GOT3 (cell line): Measurements from ENCODE around the gene GSX2.

Source experiments
- DNase-seq: peaks from one replicate; lab custom pipeline; 2025; ENCODE audit warnings: mixed read lengths; lab: John Stamatoyannopoulos, UW

Gene GSX2

GRCh38 chr4:54077812-54078211 lies 22.2 kb upstream of the GSX2 start:
- no peak for DNase-seq

- DNase-seq = no peak
These were observed 17.8 kb upstream of the GSX2 start for GRCh38 chr4:54082168-54082567.

DNA sequence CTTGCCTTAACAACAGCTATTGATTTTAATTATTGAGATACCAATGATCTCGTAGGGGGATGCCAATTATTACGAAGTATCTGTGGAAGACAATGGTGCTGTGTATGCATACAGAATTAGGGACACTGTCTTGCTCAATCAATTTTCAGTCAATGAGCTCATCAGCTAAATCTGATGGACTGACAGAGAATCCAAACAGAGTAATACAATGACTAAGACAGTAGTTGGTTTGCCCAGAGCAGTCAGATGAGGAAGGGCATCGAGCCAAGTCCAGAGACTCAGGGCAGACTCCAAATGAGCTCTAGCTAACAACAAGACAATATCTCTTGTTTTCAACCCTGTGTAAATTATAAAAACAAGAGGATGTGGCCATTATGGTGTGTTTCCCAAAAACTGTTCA lies 14.7 kb upstream of the GSX2 start:
- DNase-seq = no peak

- no peak for DNase-seq
These were observed 10.1 kb upstream of the GSX2 start for GRCh38 chr4:54089875-54090274.

DNA sequence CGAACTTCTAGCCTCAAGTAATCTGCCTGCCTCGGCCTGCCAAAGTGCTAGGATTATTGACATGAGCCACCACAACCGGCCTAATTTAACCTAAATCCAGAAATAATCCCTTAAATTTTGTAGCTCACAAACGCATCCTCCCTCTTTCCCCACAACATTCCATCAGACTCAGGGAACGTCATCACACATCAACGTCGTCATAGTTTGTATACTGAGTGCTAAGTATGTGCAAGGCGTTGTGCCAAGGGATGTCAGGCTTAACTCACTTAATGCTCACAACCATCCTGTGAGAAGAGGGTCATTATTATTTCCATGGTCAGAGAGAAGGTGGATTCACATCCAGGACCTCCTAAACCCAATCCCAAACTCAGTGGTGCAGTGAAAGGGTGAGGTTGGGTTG lies 9.6 kb upstream of the GSX2 start:
- no peak for DNase-seq

DNA sequence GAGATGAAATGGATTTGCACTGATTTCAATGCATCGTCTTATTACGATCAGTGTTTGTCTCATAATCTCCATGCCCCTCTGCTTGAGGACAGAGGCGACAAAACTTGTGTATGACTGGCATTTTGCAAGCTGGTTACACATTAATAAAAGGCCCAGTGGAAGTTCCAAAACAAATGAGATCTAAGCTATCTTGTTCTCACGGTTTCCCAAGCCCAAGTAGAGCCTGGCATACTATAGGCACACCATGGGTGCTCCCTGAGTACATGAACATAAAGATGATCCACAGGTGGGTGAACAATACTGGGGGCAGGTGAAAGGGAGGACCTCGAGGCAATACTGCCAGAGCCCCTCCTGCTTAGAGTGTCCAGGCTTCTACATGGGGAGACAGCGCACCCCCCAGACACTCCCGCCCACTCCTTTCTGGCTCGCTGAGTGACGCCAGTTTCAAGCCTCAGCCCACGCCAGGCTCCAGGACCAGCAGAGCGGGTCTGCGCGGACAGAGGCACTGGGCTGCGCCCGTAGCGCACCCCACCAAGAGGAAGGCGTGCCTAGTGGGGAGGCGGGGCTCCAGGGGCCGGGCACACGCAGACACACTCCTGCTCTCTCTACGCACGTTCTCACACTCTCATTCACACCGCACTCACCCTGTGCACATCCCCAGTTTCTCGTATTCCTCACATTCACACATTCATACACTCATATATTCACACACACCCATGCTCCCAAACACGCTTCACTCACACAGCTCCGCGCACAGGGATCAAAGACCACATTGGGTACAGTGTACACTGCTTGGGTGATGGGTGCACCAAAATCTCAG lies 8.9 kb upstream of the GSX2 start:
- DNase-seq = no peak

- no peak for DNase-seq
These were observed 8.1 kb upstream of the GSX2 start for GRCh38 chr4:54091637-54092404.

GRCh38 chr4:54092405-54093323 lies 7.3 kb upstream of the GSX2 start:
- no peak for DNase-seq

DNA sequence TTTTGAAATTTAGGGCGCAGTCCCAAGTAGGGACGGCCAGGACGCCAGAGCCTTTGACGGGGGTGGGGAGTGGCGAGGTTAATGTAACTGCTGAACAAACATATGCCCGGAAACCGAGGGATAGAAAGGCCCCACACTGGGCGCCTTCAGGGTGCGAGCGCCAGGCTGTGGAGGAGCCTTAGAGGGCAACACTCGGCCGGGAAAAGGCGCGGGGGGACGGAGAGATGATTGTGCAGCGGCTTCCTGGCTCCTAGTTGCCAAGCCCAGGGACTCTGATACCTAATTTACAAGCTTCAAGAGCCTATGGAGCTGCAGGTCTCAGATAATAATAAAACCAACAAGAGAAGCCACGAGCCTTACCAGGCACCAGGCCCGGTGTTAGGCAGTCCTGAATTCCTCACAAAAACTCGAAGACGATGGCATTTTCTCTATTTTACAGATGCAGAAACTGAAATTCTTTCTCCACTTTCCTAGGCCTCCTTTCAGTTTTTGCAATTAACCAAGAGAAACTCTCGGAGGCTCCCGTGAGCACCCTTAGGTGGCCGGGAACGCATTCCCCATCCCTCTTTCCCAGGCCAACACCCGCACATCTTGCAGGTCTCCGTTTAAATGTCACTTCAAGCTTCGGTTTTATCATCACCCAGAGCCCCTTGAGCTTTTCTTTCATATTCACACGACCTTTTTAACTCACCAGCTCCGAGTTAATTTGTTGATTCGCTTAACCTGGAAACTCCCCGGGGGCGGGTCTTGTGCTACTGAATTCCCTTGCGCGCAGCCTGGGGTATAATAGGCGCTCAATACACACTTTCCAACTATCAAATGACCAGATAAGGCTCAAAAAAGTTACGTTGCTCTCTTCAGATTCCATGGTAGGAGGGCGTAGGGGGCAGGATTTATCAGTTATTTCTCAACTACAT lies 6.4 kb upstream of the GSX2 start:
- DNase-seq = no peak

DNA sequence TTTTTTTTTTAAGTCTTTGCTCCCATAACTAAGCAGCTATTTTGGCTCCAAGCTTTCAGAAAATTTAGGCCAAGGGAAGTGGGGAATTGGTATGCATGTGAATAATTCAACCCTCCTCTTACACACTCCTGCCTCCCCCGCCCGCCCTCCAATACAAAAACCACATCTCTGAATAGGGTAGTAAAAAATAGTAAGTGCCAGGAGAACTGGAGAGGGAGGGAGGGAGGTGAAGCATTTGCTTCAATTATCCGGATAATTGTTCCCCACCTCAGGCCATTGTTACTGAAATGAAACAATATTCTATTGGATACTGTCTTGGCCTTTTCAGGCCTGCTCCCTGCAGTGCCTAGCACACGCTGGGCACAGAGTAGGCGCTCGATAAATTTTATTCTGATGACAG lies 5.5 kb upstream of the GSX2 start:
- no peak for DNase-seq

GRCh38 chr4:54095110-54095825 lies 4.7 kb upstream of the GSX2 start:
- DNase-seq = no peak

GRCh38 chr4:54096295-54096962 lies 3.5 kb upstream of the GSX2 start:
- DNase-seq = no peak

- DNase-seq = no peak
These were observed 2.8 kb upstream of the GSX2 start for GRCh38 chr4:54097152-54097551.

GRCh38 chr4:54098375-54098774 lies 1.6 kb upstream of the GSX2 start:
- no peak for DNase-seq

DNA sequence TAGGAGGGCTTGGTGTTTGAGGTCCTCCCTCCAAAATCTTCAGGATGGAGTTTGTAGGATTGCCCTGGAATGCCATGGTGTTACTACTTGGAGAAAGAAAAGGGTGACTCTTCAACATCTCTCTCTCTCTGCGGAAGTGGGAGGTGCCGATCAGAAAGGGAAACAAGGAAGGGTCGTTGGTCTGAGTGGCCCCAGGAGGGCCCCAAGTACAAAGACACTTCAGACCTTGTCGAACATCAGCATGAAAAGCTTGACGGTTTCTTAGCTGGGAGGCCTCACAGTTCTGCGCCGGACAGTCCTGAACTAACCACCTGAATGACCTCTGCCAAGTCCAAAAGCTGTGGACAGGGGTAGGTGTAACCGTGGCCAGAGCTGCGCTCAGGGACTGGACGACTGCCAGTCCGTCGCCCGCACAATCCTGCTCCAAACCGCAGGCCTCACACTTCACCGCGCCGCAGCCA lies 646 bp upstream of the GSX2 start:
- no peak for DNase-seq

- no peak for DNase-seq
These were observed 729 bp downstream of the GSX2 start for GRCh38 chr4:54100595-54101189.

DNA sequence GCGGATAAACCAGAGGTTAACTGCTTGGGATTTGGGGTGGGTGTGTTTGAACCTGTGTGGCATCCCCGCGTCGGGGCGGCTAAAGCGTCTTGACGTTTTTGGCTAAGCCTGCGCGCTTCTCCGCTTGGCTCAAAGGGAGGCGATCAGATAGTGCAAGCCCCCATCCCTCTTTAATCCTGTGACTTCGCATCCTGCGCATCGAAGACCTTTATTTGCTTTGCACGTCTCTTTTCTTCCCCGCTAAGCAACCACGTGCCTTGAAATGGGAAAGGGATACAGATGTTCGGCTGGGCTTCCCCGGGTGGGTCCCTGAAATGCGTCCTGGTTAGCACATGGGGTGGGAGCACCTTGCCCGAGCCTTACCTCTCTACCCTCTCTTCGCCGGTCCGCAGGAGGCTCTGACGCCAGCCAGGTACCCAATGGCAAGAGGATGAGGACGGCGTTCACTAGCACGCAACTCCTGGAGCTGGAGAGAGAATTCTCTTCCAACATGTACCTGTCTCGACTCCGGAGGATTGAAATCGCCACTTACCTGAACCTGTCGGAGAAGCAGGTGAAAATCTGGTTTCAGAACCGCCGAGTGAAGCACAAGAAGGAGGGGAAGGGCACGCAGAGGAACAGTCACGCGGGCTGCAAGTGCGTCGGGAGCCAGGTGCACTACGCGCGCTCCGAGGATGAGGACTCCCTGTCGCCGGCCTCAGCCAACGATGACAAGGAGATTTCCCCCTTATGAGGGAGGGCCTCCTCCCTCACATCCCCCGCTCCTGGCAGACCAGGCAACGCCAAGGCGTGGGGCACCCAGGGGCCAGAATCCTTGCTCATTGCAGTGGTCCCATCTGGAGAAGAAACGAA lies 1.5 kb downstream of the GSX2 start:
- DNase-seq = no peak

GRCh38 chr4:54102531-54103106 lies 2.7 kb downstream of the GSX2 start:
- no peak for DNase-seq
